WTC11 (cell line): ENCODE results near the gene BHLHE40.

Experiments
- ATF2 ChIP-seq: sonication (generic); formaldehyde crosslinking; IDR thresholded peaks from 2 replicates; pipeline ENCODE4 v1.8.1; 2022; ENCODE audit warnings: low read depth, missing genetic modification reagents, borderline replicate concordance
- CBFB ChIP-seq: sonication (generic); formaldehyde crosslinking; IDR thresholded peaks from 2 replicates; pipeline ENCODE4 v1.8.1; 2022; ENCODE audit warnings: mild to moderate bottlenecking, low read depth, missing genetic modification reagents
- PRDM15 ChIP-seq: sonication (generic); formaldehyde crosslinking; IDR thresholded peaks from 2 replicates; pipeline ENCODE4 v1.8.0; 2022; ENCODE audit warnings: missing genetic modification reagents
- TF ChIP-seq, protein P1 (sequence below): sonication (generic); formaldehyde crosslinking; IDR thresholded peaks from 2 replicates; pipeline ENCODE4 v1.8.0; 2022; ENCODE audit warnings: mild to moderate bottlenecking, missing genetic modification reagents

GRCh38 chr3:5030152-5030551 is 50.9 kb downstream of the BHLHE40 start:
- TF ChIP-seq CBFB (no peak), PRDM15 (no peak), ATF2 (CRISPR knock-in tag) (no peak)
- TF ChIP-seq, protein P1, sequence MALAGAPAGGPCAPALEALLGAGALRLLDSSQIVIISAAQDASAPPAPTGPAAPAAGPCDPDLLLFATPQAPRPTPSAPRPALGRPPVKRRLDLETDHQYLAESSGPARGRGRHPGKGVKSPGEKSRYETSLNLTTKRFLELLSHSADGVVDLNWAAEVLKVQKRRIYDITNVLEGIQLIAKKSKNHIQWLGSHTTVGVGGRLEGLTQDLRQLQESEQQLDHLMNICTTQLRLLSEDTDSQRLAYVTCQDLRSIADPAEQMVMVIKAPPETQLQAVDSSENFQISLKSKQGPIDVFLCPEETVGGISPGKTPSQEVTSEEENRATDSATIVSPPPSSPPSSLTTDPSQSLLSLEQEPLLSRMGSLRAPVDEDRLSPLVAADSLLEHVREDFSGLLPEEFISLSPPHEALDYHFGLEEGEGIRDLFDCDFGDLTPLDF (CRISPR knock-in tag): no peak
